NCI-H446 (cell line): ENCODE measurements around the gene BCL2L14.
"Not testable (repeated sequence)": the region's sequence is repeated elsewhere in the genome, so short reads cannot be mapped to it uniquely, and the experiment has no call there.

ENCODE experiments used
- DNase-seq, 2 experiments: peaks; one replicate each; lab custom pipeline; 2025; lab: John Stamatoyannopoulos, UW

The BCL2L14 gene

GRCh38 chr12:12108441-12109058, 37.8 kb downstream of the BCL2L14 start:
- DNase-seq = no peak

GRCh38 chr12:12110923-12111555, 40.3 kb downstream of the BCL2L14 start:
- DNase-seq = not testable (repeated sequence)

DNA sequence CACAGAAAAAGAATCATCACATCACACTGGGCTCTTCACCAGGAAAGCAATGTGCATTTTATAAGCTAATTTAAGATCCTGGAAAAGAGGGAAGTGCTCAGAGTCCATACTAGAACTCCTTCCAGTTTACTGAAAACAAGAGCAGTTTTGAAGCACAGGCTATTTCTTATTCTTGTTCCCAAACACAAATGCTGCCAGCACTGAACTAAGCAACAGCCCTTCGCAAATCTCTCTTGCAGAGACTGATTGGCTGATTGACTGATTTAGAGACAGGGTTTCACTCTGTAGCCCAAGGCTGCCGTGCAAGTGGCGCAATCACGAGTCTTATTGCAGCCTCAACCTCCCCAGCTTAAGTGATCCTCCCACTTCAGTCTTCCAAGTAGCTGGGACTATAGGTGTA, 44.8 kb downstream of the BCL2L14 start:
- no peak for DNase-seq

GRCh38 chr12:12116677-12117076, 45.9 kb downstream of the BCL2L14 start:
- no peak for DNase-seq

- DNase-seq = no peak
Observed at GRCh38 chr12:12121061-12121460, 50.3 kb downstream of the BCL2L14 start.

- no peak for DNase-seq
Observed at GRCh38 chr12:12123036-12123604, 52.4 kb downstream of the BCL2L14 start.

GRCh38 chr12:12126551-12126950, 55.8 kb downstream of the BCL2L14 start:
- DNase-seq = no peak

GRCh38 chr12:12127304-12127703, 56.6 kb downstream of the BCL2L14 start:
- DNase-seq = no peak

DNA sequence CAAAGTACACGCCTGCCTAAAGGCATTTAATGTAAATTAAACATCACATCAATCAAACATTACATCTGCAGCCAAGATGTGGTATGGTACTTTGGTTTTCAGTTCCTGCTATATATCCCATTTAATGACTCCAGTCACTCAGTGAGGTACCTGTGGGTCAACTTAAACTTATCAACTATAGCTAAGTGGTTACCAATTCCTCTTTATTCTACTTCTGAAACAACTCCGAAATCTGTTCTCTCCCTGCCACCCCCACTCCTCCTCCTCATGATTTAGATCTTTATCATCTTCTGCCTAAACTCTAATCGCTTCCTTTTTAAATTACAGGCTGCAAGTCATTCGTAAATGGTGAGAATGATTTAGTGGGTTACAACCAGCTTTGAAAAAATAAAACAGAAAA, 57.9 kb downstream of the BCL2L14 start:
- DNase-seq = no peak

GRCh38 chr12:12133259-12133658, 62.5 kb downstream of the BCL2L14 start:
- no peak for DNase-seq

- no peak for DNase-seq
Observed at GRCh38 chr12:12133785-12134184, 63.0 kb downstream of the BCL2L14 start.

DNA sequence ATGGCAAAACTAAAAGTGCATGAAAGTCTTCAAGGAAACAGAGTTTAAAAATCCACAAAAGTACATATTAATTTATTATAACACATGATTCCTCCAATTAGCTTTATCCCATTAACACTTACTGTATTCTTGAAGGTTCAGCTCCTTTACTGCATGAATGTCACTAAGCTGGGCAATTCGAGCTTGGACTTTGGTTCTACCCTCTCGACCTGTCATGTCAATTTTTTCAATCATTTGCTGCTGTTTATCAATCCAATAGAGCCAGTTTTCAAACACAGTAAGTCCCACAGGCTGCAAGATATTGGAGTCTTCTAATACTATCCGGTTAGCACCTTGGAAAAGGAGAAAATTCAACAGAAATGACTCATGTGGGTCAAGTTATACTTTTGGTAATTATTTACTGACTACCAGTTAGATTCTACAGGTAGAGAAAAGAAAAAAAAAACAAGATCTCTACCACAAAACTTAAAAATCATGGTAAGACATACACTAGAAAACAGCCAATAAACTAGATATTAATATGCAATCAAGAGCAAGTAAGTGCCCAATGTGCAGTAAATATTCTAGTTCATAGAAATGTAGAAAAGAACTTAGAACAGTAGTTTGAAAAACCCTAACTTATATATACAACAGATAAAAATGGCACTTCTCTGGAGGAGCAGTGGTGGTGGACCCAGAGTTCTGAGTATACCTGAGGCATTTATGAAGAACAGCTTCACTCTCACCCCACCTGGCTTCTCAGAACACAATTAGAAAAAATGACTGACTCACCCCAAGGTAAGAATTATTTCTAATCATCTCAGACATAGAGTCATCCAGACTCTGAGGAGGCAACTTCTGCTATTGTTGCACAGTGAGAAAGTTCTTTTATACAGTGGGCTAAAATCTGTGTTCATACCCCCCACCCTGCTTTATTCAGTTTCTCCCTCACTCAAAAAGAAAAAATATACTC, 67.7 kb downstream of the BCL2L14 start:
- no peak for DNase-seq

- no peak for DNase-seq
Observed at GRCh38 chr12:12141000-12141399, 70.3 kb downstream of the BCL2L14 start.

GRCh38 chr12:12144531-12144930, 73.8 kb downstream of the BCL2L14 start:
- DNase-seq = not testable (repeated sequence)

- DNase-seq = no peak
Observed at GRCh38 chr12:12147111-12147510, 76.4 kb downstream of the BCL2L14 start.
